T-cell (primary cell): Measurements from ENCODE around the gene NKTR. TPM values are rescaled to one million over a fixed set of nuclear protein-coding genes. Genes with fewer than 3 reads are reported as not detected.
"Not testable (repeated sequence)": the region's sequence is repeated elsewhere in the genome, so short reads cannot be mapped to it uniquely, and the experiment has no call there.

Source experiments
- ATAC-seq, 4 experiments: fragments of 200-7000 bp in 3 of 4; fragments of 150-1000 bp in 1 of 4; cut with Tn5 transposase; replicated peaks in 1 of 4; 1 replicate in 3 of 4; 2 replicates in 1 of 4; pipeline ENCODE4 v1.10.0; 2021; ENCODE audit warnings: moderate library complexity in 3 of 4, mild to moderate bottlenecking in 2 of 4, moderate number of reproducible peaks in 1 of 4
- CTCF ChIA-PET, 2 donors: fragments of 300-600 bp; sonication (Branson Sonifier 250); formaldehyde crosslinking; loops; one replicate each; lab custom pipeline; 2022; ENCODE audit warnings: antibody characterized with exemption in 2 of 2; lab: Charles Lee
- POLR2A ChIA-PET, 2 donors: fragments of 300-600 bp; sonication (Branson Sonifier 250); formaldehyde crosslinking; loops; one replicate each; lab custom pipeline; 2022; ENCODE audit warnings: antibody characterized with exemption in 2 of 2; lab: Charles Lee
- DNase-seq, 35 experiments: peaks; one replicate each; pipeline versions ENCODE4 v3.0.0 to v3.0.0-alpha.2; 2013 to 2023
- H3K27ac ChIP-seq: one replicate; pipeline ENCODE4 v1.5.1; 2013; ENCODE audit warnings: low read length
- H3K27me3 ChIP-seq, 2 experiments: replicated peaks in 1 of 2; 1 replicate in 1 of 2; 2 replicates in 1 of 2; pipeline versions ENCODE4 v1.6.1 to v1.7.0; 2013; ENCODE audit warnings: low read length in 1 of 2, mixed read lengths in 1 of 2; ENCODE audit not compliant: control insufficient read depth in 2 of 2, insufficient read depth in 2 of 2; ENCODE audit errors: extremely low read depth in 1 of 2
- H3K36me3 ChIP-seq, 2 donors: 1 replicate in 1 of 2; 2 replicates in 1 of 2; pipeline versions ENCODE4 v1.6.1 to v1.7.0; 2013; ENCODE audit warnings: low read length in 1 of 2; ENCODE audit not compliant: control insufficient read depth in 2 of 2, insufficient read depth in 1 of 2; ENCODE audit errors: extremely low read depth in 1 of 2
- H3K4me1 ChIP-seq, 2 experiments: 1 replicate in 1 of 2; 2 replicates in 1 of 2; pipeline versions ENCODE4 v1.6.1 to v1.7.0; 2013; ENCODE audit warnings: low read length in 2 of 2, mixed read lengths in 1 of 2; ENCODE audit not compliant: insufficient read depth in 2 of 2, control insufficient read depth in 1 of 2; ENCODE audit errors: extremely low read depth in 1 of 2
- H3K4me3 ChIP-seq, 2 donors: 1 replicate in 1 of 2; 2 replicates in 1 of 2; pipeline versions ENCODE4 v1.5.1 to v1.7.0; 2013; ENCODE audit warnings: mild to moderate bottlenecking in 2 of 2, low read length in 1 of 2, moderate library complexity in 1 of 2; ENCODE audit not compliant: control insufficient read depth in 1 of 2; ENCODE audit errors: extremely low read depth in 1 of 2
- H3K9me3 ChIP-seq: 2 replicates; pipeline ENCODE4 v1.7.0; 2013
- H3K27ac Mint-ChIP-seq, 2 donors: one replicate each; pipeline ENCODE4 v1.8.0; 2020 to 2021; ENCODE audit warnings: mild to moderate bottlenecking in 2 of 2, mixed read lengths in 2 of 2
- H3K27me3 Mint-ChIP-seq, 2 donors: one replicate each; pipeline ENCODE4 v1.8.0; 2021 to 2022; ENCODE audit warnings: mixed read lengths in 2 of 2
- H3K36me3 Mint-ChIP-seq: one replicate; pipeline ENCODE4 v1.8.0; 2021; ENCODE audit warnings: mixed read lengths
- H3K4me1 Mint-ChIP-seq, 3 donors: one replicate each; pipeline ENCODE4 v1.8.0; 2020 to 2022; ENCODE audit warnings: mixed read lengths in 3 of 3, mild to moderate bottlenecking in 1 of 3
- H3K4me3 Mint-ChIP-seq, 3 donors: one replicate each; pipeline ENCODE4 v1.8.0; 2020 to 2022; ENCODE audit warnings: mild to moderate bottlenecking in 3 of 3, mixed read lengths in 3 of 3, moderate library complexity in 3 of 3
- H3K9me3 Mint-ChIP-seq, 3 donors: one replicate each; pipeline ENCODE4 v1.8.0; 2020 to 2022; ENCODE audit warnings: mixed read lengths in 3 of 3
- WGBS: methylation state at CpG from one replicate; pipeline ENCODE4 v1.1.5; 2013; ENCODE audit warnings: missing lambda C conversion rate; ENCODE audit not compliant: insufficient coverage; 5-methylcytosine and 5-hydroxymethylcytosine counted together
- total RNA-seq, 35 experiments: library from RNA in 6 of 35; stranded (reverse) in 6 of 35; fragments of 120-200 nt in 1 of 35; gene quantifications; one replicate each; pipeline versions ENCODE4 v1.2.1 to v1.2.4 and lab custom pipeline; 2013 to 2026

Gene NKTR
- total RNA-seq (100 to 1,000 TPM; 185 to 252 (median 209) TPM), total RNA-seq (lab: John Stamatoyannopoulos, UW) (118 to 616 (median 380) reads per million in 29 experiments)
- 205 TPM for total RNA-seq (2013)

DNA sequence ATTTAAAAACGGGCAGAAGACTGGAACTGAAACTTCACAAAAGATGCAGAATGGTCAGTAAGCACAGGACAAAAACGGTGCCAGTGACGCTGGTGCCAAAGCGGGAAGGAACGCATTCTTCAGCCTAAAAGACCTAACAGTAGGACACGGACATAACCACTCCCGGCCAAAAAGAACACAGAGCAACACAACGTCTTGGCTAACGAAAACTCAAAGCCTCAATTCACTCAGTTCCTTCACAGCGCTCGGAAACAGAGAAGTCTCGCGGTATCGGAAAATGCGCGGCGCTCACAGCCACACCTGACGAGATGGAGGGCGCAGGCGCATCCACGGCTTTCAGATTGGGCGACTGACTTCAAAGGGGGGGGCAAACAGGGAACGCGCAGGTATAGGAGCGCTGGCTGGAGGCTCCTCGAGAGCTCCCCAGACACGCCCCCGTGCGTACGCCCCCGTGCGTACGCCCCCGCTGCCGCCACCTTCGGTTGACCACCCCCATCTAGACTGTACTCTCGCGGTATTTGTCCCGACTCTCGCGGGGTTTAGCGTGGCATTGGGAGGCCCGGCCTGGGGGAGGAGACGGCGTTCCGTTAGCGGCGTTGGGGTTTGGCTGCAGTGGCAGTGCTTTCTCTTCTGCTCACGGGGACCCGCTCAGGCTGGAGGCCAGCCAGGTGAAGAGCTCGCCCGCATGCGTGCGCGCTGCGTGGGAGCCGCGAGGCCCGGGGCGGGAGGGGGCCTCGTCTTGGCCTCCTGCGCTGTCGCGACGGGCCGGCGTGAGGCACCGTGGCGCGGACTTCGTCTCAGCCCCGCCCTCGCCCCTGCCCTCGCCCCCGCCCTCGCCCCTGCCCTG lies at the start of gene NKTR:
NKTR (plus strand) TSS at position 576 of the 847 bp plus-strand sequence. CDS start 321 bp downstream, outside the sequence.
- WGBS: under 1% methylated on average over 57 of the region's 76 CpGs
- peak within 1 kb of the TSS; percentile 86 to 95 for H3K4me3 ChIP-seq
- ATAC-seq (peak; percentile 90 to 98 (median 92)), DNase-seq (peak; percentile 98 to 100 (median 99))
- H3K36me3 ChIP-seq: peaks cover 6 to 13% of the 10 kb centered on the region in 2 donors
- peak within 1 kb of the TSS; percentile 86 for H3K27ac ChIP-seq
- peaks cover 37 to 44% (median 43%) of the 10 kb centered on the region in 3 donors for H3K4me1 Mint-ChIP-seq
- peak within 1 kb of the TSS; percentile 93 to 95 (median 94) for H3K4me3 Mint-ChIP-seq
- H3K36me3 Mint-ChIP-seq: peaks cover 27% of the 10 kb centered on the region
- ChIA-PET CTCF (interaction anchor here (0.6 to 2.0 kb wide), 8 partner anchors 9 to 98 kb away, joined by 3 to 17 read pairs (median 5); partner anchors contain the start of genes SEC22C (in 1 of the 2) and VIPR1 (in 1 of the 2)), POLR2A (interaction anchor here (0.5 to 2.3 kb wide), 16 partner anchors 9 to 696 kb away, joined by 3 to 21 read pairs (median 4); partner anchors contain the start of genes SEC22C (in 2 of the 2) and SS18L2 (in 2 of the 2))
- peaks cover 0 to 6% (median 0%) of the 10 kb centered on the region in 3 donors for H3K9me3 Mint-ChIP-seq
- H3K27ac Mint-ChIP-seq: peak within 1 kb of the TSS; percentile 96 to 99
- H3K27me3 ChIP-seq: no peaks in the 10 kb centered on the region
- H3K4me1 ChIP-seq: peaks cover 13 to 19% of the 10 kb centered on the region in 2 experiments
- H3K27me3 Mint-ChIP-seq: no peaks in the 10 kb centered on the region
- no peaks in the 10 kb centered on the region for H3K9me3 ChIP-seq

DNA sequence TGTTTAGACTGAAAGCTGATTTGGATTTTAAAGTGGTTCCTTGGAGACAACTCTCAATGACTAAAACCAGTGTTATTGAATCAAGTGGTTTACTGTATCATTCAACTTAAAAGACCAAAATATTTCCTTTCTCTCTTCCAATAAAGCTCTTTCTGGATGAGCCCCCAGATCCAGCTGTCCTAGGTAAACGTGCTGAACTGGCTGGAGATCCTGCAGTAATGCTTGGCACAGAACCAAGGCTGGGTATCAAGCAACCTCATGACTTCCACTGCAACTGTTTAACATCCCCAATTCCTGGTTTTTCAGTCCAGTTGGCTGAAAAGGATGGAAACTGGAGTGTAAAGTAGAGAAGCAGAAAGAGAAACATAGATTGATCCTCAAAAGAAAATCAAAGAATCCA lies 47.7 kb upstream of the NKTR start:
- DNase-seq (no peak), ATAC-seq (no peak)
- WGBS: no CpG with 5 or more reads among the region's 1 CpG
- H3K9me3 ChIP-seq: no peaks in the 10 kb centered on the region
- ChIA-PET CTCF (interaction anchor here in 1 of 2 donors (0.8 to 2.2 kb wide), 3 partner anchors 8 to 51 kb away, joined by 3 to 8 read pairs (median 8); partner anchors contain the start of gene VIPR1), POLR2A (no interaction called here)
- Mint-ChIP-seq H3K27me3 (no peaks in the 10 kb centered on the region), H3K9me3 (no peaks in the 10 kb centered on the region), H3K4me1 (peaks cover 26 to 62% (median 38%) of the 10 kb centered on the region in 3 donors), H3K36me3 (peaks cover 42% of the 10 kb centered on the region), H3K27ac (peak overlapping the region; percentile 78 to 86), H3K4me3 (no peak overlapping the region)
- H3K36me3 ChIP-seq: peaks cover 0 to 45% of the 10 kb centered on the region in 2 donors
- peaks cover 15 to 34% of the 10 kb centered on the region in 2 experiments for H3K4me1 ChIP-seq
- no peak overlapping the region for H3K4me3 ChIP-seq
- no peaks in the 10 kb centered on the region for H3K27me3 ChIP-seq
- H3K27ac ChIP-seq: no peak overlapping the region

DNA sequence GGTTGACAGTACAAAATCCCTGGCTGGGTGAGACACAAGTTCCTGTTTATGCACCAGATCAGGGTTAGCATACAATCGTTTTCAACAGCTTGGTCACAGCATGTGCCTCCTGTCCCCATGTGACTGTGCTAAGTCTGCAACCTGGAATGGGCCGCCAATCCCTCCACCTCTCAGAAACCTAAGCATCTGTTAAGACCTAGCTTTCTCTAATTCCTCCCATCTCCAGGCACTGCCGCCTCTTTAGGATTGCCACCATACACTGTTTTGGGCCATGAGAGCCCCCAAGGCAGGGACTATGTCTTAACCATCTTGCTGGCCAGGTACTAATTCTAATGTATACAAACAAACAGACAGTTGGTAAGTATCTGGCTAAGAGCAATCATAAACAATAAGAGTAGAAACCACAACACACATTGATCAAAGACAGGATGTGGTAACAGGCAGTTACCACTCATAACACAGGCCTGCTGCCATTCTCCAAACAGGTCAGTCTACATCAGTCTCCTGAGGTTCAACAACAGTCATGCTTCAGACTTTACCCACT lies 44.3 kb upstream of the NKTR start:
- H3K4me3 ChIP-seq: no peak overlapping the region
- H3K4me3 Mint-ChIP-seq: peak overlapping the region; percentile 41 to 60 (median 57)
- H3K27me3 ChIP-seq: no peaks in the 10 kb centered on the region
- peaks cover 5 to 47% of the 10 kb centered on the region in 2 donors for H3K36me3 ChIP-seq
- no peaks in the 10 kb centered on the region for H3K9me3 ChIP-seq
- H3K27me3 Mint-ChIP-seq: no peaks in the 10 kb centered on the region
- peaks cover 15 to 30% of the 10 kb centered on the region in 2 experiments for H3K4me1 ChIP-seq
- no peaks in the 10 kb centered on the region for H3K9me3 Mint-ChIP-seq
- H3K36me3 Mint-ChIP-seq: peaks cover 43% of the 10 kb centered on the region
- ChIA-PET POLR2A (interaction anchor here in 1 of 2 donors (0.9 kb wide), 1 partner anchor 44 kb away, joined by 3 read pairs; the partner anchor contains the start of gene NKTR), CTCF (interaction anchor here in 1 of 2 donors (0.6 to 1.1 kb wide), 2 partner anchors 20 to 54 kb away, joined by 3 to 4 read pairs; partner anchors contain the start of gene VIPR1)
- WGBS: 29% methylated on average over 3 of the region's 3 CpGs
- ATAC-seq (peak; percentile 87 to 90 (median 88)), DNase-seq (peak; percentile 25 to 81 (median 55))
- H3K4me1 Mint-ChIP-seq: peaks cover 29 to 45% (median 39%) of the 10 kb centered on the region in 3 donors
- H3K27ac Mint-ChIP-seq: peak overlapping the region; percentile 99 to 100
- peak overlapping the region; percentile 71 for H3K27ac ChIP-seq

DNA sequence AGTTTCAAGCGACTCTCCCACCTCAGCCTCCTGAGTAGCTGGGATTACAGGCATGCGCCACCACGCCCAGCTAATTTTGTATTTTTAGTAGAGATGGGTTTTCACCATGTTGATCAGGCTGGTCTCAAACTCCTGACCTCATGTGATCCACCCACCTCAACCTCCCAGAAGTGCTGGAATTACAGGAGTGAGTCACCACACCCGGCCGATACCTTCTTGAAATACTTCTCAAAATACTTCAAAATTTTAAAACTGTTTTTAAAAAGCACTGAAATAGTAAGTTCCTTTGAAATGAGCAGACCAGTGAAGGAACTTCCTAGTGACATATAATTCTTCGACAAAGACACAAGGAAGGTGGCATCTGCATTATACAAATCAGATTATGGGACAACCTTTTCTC lies 43.7 kb upstream of the NKTR start:
- H3K9me3 Mint-ChIP-seq, H3K27me3 Mint-ChIP-seq, POLR2A ChIA-PET, H3K9me3 ChIP-seq, H3K27me3 ChIP-seq, H3K4me3 ChIP-seq, DNase-seq: not testable (repeated sequence)
- Mint-ChIP-seq H3K4me1 (peaks cover 29 to 45% (median 39%) of the 10 kb centered on the region in 3 donors), H3K36me3 (peaks cover 42% of the 10 kb centered on the region), H3K27ac (peak overlapping the region; percentile 99 to 100), H3K4me3 (peak overlapping the region in 2 of 3 donors; percentile 57 to 60)
- no CpG with 5 or more reads among the region's 6 CpGs for WGBS
- Histone ChIP-seq H3K36me3 (peaks cover 5 to 51% of the 10 kb centered on the region in 2 donors), H3K4me1 (peaks cover 15 to 30% of the 10 kb centered on the region in 2 experiments), H3K27ac (peak overlapping the region; percentile 71)
- CTCF ChIA-PET: interaction anchor here (0.6 to 1.5 kb wide), 3 partner anchors 10 to 55 kb away, joined by 3 to 6 read pairs (median 4); partner anchors contain the start of gene VIPR1 (in 1 of the 2)
- ATAC-seq: peak in 1 of 4 experiments; percentile 5

DNA sequence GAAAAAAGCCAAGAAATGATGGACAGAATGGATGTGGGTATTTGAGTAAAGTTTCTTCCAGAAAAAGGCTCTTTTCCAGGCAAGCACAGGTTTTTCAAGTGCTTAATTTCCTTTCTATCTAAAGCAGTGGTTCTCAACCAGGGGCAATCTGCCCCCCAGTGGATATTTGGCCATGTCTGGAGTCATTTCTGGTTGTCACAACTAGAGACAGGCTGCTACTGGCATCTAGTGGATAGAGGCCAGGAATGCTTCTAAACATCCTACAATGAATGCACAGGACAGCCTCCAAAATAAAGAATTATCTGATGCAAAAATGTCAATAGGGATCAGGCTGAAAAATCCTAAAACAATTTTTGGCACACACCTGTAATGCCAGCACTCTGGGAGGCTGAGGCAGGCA lies 42.6 kb upstream of the NKTR start:
- H3K36me3 ChIP-seq: peaks cover 5 to 51% of the 10 kb centered on the region in 2 donors
- CTCF ChIA-PET: interaction anchor here (0.7 to 1.5 kb wide), 3 partner anchors 11 to 352 kb away, joined by 3 to 6 read pairs (median 4); partner anchors contain the start of gene VIPR1 (in 1 of the 2)
- Mint-ChIP-seq H3K27me3 (no peaks in the 10 kb centered on the region), H3K4me3 (no peak overlapping the region), H3K9me3 (no peaks in the 10 kb centered on the region), H3K4me1 (peaks cover 29 to 42% (median 39%) of the 10 kb centered on the region in 3 donors), H3K36me3 (peaks cover 39% of the 10 kb centered on the region), H3K27ac (peak overlapping the region; percentile 79 to 100)
- peaks cover 15 to 30% of the 10 kb centered on the region in 2 experiments for H3K4me1 ChIP-seq
- ATAC-seq (peak in 2 of 4 experiments; percentile 14 to 27), DNase-seq (peak in 28 of 35 experiments; percentile 9 to 65 (median 28))
- POLR2A ChIA-PET: interaction anchor here (0.5 to 0.7 kb wide), 2 partner anchors 18 to 305 kb away, joined by 3 to 7 read pairs; no protein-coding TSS in a partner anchor
- no peak overlapping the region for H3K27ac ChIP-seq
- H3K27me3 ChIP-seq: no peaks in the 10 kb centered on the region
- H3K9me3 ChIP-seq: no peaks in the 10 kb centered on the region
- H3K4me3 ChIP-seq: no peak overlapping the region
